SK-N-SH (cell line): ENCODE results near the gene ERH. TPM values are rescaled to one million over a fixed set of nuclear protein-coding genes. Genes with fewer than 3 reads are reported as not detected.

Source experiments
- CTCF ChIA-PET: fragments of 300-600, 350-600 bp; formaldehyde crosslinking; extraction: SDS; loops from one replicate; lab custom pipeline; 2021; lab: Yijun Ruan, JAX
- POLR2A ChIA-PET: fragments of 350-600 bp; sonication (Branson Sonifier 250); formaldehyde crosslinking; extraction: SDS; loops from one replicate; lab custom pipeline; 2020; ENCODE audit warnings: antibody characterized with exemption, inconsistent platforms; lab: Yijun Ruan, JAX
- DNase-seq: peaks from one replicate; pipeline ENCODE4 v3.0.0; 2012
- H2AFZ ChIP-seq: fragments of 200-600 bp; sonication (generic); 2 replicates; pipeline ENCODE4 v1.8.1; 2016; ENCODE audit warnings: antibody characterized with exemption, mild to moderate bottlenecking, low read depth
- H3F3A ChIP-seq: fragments of 200-600 bp; sonication (generic); replicated peaks from 2 replicates; pipeline ENCODE3; 2016; ENCODE audit warnings: antibody characterized with exemption, mild to moderate bottlenecking; ENCODE audit not compliant: insufficient read depth
- H3K27ac ChIP-seq, 2 experiments: fragments of 200-500 bp in 1 of 2; fragments of 200-600 bp in 1 of 2; sonication (Bioruptor generic) in 1 of 2; sonication (generic), shearing (Covaris generic) in 1 of 2; 2 replicates each; pipeline versions ENCODE4 v1.5.1 to v1.6.1; 2014 to 2016; ENCODE audit warnings: low read depth in 2 of 2, inconsistent platforms in 1 of 2, low read length in 1 of 2, mild to moderate bottlenecking in 1 of 2, mixed read lengths in 1 of 2
- H3K27me3 ChIP-seq: fragments of 200-600 bp; sonication (generic), shearing (Covaris generic); 2 replicates; pipeline ENCODE4 v1.6.1; 2016; ENCODE audit warnings: mixed run types; ENCODE audit not compliant: insufficient read depth
- H3K36me3 ChIP-seq, 2 experiments: fragments of 200-500 bp in 1 of 2; fragments of 200-600 bp in 1 of 2; sonication (Bioruptor generic) in 1 of 2; sonication (generic) in 1 of 2; replicated peaks in 1 of 2; 2 replicates each; pipeline versions ENCODE3 to v1.5.1; 2014 to 2016; ENCODE audit warnings: low read length in 1 of 2, mild to moderate bottlenecking in 1 of 2; ENCODE audit not compliant: insufficient read depth in 2 of 2, control insufficient read depth in 1 of 2
- H3K4me1 ChIP-seq, 2 experiments: fragments of 200-500 bp in 1 of 2; fragments of 200-600 bp in 1 of 2; sonication (Bioruptor generic) in 1 of 2; sonication (generic), shearing (Covaris generic) in 1 of 2; 2 replicates each; pipeline versions ENCODE4 v1.5.1 to v1.6.1; 2014 to 2016; ENCODE audit warnings: low read depth in 1 of 2, low read length in 1 of 2, mixed run types in 1 of 2; ENCODE audit not compliant: insufficient read depth in 2 of 2, control insufficient read depth in 1 of 2
- H3K4me2 ChIP-seq: fragments of 200-600 bp; sonication (generic), shearing (Covaris generic); 2 replicates; pipeline ENCODE4 v1.6.1; 2017; ENCODE audit warnings: mixed run types
- H3K4me3 ChIP-seq, 2 experiments: fragments of 200-500 bp in 1 of 2; fragments of 200-600 bp in 1 of 2; sonication (Bioruptor generic) in 1 of 2; sonication (generic), shearing (Covaris generic) in 1 of 2; 2 replicates each; pipeline versions ENCODE4 v1.5.1 to v1.8.1; 2014 to 2016; ENCODE audit warnings: low read depth in 2 of 2, inconsistent platforms in 1 of 2, low read length in 1 of 2, mild to moderate bottlenecking in 1 of 2, mixed read lengths in 1 of 2, moderate library complexity in 1 of 2
- H3K79me2 ChIP-seq: fragments of 200-600 bp; sonication (generic); 2 replicates; pipeline ENCODE4 v1.8.1; 2017; ENCODE audit warnings: mild to moderate bottlenecking; ENCODE audit not compliant: insufficient read depth
- H3K9ac ChIP-seq: fragments of 200-600 bp; sonication (generic); 2 replicates; pipeline ENCODE4 v1.6.1; 2017; ENCODE audit warnings: mixed run types
- H3K9me2 ChIP-seq: fragments of 200-600 bp; sonication (generic); 2 replicates; pipeline ENCODE4 v1.6.1; 2017; ENCODE audit warnings: mixed run types
- H3K9me3 ChIP-seq: fragments of 200-600 bp; sonication (generic); 2 replicates; pipeline ENCODE4 v1.6.1; 2017; ENCODE audit warnings: mixed run types, mild to moderate bottlenecking, moderate library complexity
- H4K20me1 ChIP-seq: fragments of 200-600 bp; sonication (generic); 2 replicates; pipeline ENCODE4 v1.6.1; 2017; ENCODE audit warnings: mild to moderate bottlenecking, mixed run types; ENCODE audit not compliant: insufficient read depth
- EP300 ChIP-seq, 2 experiments: IDR thresholded peaks; 2 replicates each; pipeline versions ENCODE4 v1.4.0 to v1.6.1; 2012; ENCODE audit warnings: borderline replicate concordance in 1 of 2, low read depth in 1 of 2, low read length in 1 of 2
- FOXM1 ChIP-seq: IDR thresholded peaks from 2 replicates; pipeline ENCODE4 v1.4.0; 2012; ENCODE audit warnings: low read depth, mild to moderate bottlenecking
- GATA2 ChIP-seq: sonication (generic); formaldehyde crosslinking; IDR thresholded peaks from 2 replicates; pipeline ENCODE4 v1.5.0; 2020; ENCODE audit warnings: mild to moderate bottlenecking, missing genetic modification reagents
- MEF2A ChIP-seq: IDR thresholded peaks from 2 replicates; pipeline ENCODE4 v1.4.0; 2012; ENCODE audit warnings: low read depth, borderline replicate concordance
- NFIC ChIP-seq: IDR thresholded peaks from 2 replicates; pipeline ENCODE4 v1.4.0; 2012; ENCODE audit warnings: borderline replicate concordance
- NRF1 ChIP-seq: IDR thresholded peaks from 2 replicates; pipeline ENCODE4 v1.6.1; 2012; ENCODE audit warnings: low read depth, mild to moderate bottlenecking, low read length
- POLR2AphosphoS5 ChIP-seq: IDR thresholded peaks from 2 replicates; pipeline ENCODE4 v1.6.1; 2012; ENCODE audit warnings: low read depth, low read length
- RCOR1 ChIP-seq: fragments of 150-350 bp; IDR thresholded peaks from 2 replicates; pipeline ENCODE4 v1.6.1; 2017; ENCODE audit warnings: antibody characterized with exemption, low read length
- YY1 ChIP-seq: IDR thresholded peaks from 2 replicates; pipeline ENCODE4 v1.4.0; 2012; ENCODE audit warnings: low read depth, mild to moderate bottlenecking
- WGBS: methylation state at CpG from one replicate; pipeline ENCODE4 v1.1.6; 2017; ENCODE audit warnings: low lambda C conversion rate; 5-methylcytosine and 5-hydroxymethylcytosine counted together
- polyA plus RNA-seq, 3 experiments: library from polyadenylated mRNA; depleted of rRNA; stranded (reverse); fragments of >200 nt; gene quantifications; 2 replicates each; pipeline ENCODE4 v1.2.3, GENCODE V29; 2012
- TF ChIP-seq, protein P1 (sequence below): IDR thresholded peaks from 2 replicates; pipeline ENCODE4 v1.4.0; 2012; ENCODE audit warnings: low read depth
- TF ChIP-seq, protein P2 (sequence below): IDR thresholded peaks from 2 replicates; pipeline ENCODE4; 2012
- TF ChIP-seq, protein P3 (sequence below): fragments of 150-350 bp; IDR thresholded peaks from 2 replicates; pipeline ENCODE4 v1.6.1; 2017; ENCODE audit warnings: antibody characterized with exemption, low read length, low read depth, borderline replicate concordance
- TF ChIP-seq, protein P4 (sequence below): IDR thresholded peaks from 2 replicates; pipeline ENCODE4 v1.6.1; 2012; ENCODE audit warnings: mild to moderate bottlenecking, low read depth, low read length, moderate library complexity

The ERH gene
- polyA plus RNA-seq, 1 of the 3 experiments (the other 2 are of a cell fraction) = 186 TPM

DNA sequence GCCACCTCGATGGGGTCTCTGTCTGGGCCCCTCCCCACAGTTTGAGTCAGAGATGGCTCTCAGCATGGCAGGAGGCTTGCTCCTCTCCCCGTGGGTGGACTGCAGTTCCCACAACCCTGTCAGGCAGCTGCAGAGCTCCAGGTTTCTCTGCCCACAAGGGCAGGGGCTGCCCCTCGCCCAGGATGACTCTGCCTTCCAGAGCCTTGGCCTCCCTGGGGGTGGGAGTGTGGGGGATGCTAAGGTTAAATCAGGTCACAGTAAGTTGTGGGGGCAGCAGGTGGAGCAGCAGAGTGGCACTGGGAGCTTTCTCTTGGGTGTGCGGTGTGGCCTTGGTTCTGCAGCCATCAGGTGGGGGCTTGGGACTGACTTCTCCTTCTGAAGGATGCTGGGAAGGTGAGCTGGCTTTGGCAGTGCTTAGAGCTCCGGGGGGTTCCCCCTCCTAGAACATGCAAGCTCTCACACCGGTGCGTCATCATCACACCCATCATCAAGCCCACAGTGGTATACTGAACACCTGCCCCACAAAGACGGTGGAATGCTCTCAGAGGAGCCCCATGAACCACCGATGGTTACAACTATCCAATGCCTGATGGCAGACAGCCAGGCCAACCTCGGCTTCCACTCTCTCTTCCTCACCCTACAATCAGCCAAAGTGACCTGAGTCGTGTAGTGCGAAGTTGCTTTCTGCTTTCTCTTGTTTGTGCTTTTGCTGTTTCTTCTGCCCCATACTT lies 39.7 kb downstream of the ERH start:
- Histone ChIP-seq H3K9ac (no peak overlapping the region), H3K4me1 (peaks cover 4 to 9% of the 10 kb centered on the region in 2 experiments; a peak in 2 of 4 replicates), H3K27ac (no peak overlapping the region), H4K20me1 (no peaks in the 10 kb centered on the region), H2AFZ (no peak overlapping the region), H3K36me3 (peaks cover 0 to 3% of the 10 kb centered on the region in 2 experiments), H3K9me3 (no peaks in the 10 kb centered on the region), H3F3A (no peaks in the 10 kb centered on the region), H3K4me2 (no peak overlapping the region), H3K9me2 (no peaks in the 10 kb centered on the region), H3K4me3 (no peak overlapping the region), H3K79me2 (no peaks in the 10 kb centered on the region), H3K27me3 (no peaks in the 10 kb centered on the region)
- 78% methylated on average over 10 of the region's 12 CpGs for WGBS
- POLR2A ChIA-PET = no interaction called here
- CTCF ChIA-PET = interaction anchor here (1.3 to 2.1 kb wide), 3 partner anchors 71 to 116 kb away, joined by 4 to 8 read pairs (median 5); no protein-coding TSS in a partner anchor
- no peak for DNase-seq
- TF ChIP-seq, protein P1, sequence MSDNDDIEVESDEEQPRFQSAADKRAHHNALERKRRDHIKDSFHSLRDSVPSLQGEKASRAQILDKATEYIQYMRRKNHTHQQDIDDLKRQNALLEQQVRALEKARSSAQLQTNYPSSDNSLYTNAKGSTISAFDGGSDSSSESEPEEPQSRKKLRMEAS = no peak
- no peak for TF ChIP-seq NFIC
- TF ChIP-seq NRF1 = no peak
- no peak for TF ChIP-seq RCOR1
- TF ChIP-seq, protein P2, sequence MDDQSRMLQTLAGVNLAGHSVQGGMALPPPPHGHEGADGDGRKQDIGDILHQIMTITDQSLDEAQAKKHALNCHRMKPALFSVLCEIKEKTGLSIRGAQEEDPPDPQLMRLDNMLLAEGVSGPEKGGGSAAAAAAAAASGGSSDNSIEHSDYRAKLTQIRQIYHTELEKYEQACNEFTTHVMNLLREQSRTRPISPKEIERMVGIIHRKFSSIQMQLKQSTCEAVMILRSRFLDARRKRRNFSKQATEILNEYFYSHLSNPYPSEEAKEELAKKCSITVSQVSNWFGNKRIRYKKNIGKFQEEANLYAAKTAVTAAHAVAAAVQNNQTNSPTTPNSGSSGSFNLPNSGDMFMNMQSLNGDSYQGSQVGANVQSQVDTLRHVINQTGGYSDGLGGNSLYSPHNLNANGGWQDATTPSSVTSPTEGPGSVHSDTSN = no peak
- no peak for TF ChIP-seq YY1
- no peak for TF ChIP-seq MEF2A
- no peak for TF ChIP-seq EP300 (IDR thresholded peaks at IDR 0.05; ENCODE audit: borderline replicate concordance in 1 of 2, low read depth in 1 of 2, low read length in 1 of 2)
- TF ChIP-seq, protein P3, sequence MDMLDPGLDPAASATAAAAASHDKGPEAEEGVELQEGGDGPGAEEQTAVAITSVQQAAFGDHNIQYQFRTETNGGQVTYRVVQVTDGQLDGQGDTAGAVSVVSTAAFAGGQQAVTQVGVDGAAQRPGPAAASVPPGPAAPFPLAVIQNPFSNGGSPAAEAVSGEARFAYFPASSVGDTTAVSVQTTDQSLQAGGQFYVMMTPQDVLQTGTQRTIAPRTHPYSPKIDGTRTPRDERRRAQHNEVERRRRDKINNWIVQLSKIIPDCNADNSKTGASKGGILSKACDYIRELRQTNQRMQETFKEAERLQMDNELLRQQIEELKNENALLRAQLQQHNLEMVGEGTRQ = no peak
- TF ChIP-seq, protein P4, sequence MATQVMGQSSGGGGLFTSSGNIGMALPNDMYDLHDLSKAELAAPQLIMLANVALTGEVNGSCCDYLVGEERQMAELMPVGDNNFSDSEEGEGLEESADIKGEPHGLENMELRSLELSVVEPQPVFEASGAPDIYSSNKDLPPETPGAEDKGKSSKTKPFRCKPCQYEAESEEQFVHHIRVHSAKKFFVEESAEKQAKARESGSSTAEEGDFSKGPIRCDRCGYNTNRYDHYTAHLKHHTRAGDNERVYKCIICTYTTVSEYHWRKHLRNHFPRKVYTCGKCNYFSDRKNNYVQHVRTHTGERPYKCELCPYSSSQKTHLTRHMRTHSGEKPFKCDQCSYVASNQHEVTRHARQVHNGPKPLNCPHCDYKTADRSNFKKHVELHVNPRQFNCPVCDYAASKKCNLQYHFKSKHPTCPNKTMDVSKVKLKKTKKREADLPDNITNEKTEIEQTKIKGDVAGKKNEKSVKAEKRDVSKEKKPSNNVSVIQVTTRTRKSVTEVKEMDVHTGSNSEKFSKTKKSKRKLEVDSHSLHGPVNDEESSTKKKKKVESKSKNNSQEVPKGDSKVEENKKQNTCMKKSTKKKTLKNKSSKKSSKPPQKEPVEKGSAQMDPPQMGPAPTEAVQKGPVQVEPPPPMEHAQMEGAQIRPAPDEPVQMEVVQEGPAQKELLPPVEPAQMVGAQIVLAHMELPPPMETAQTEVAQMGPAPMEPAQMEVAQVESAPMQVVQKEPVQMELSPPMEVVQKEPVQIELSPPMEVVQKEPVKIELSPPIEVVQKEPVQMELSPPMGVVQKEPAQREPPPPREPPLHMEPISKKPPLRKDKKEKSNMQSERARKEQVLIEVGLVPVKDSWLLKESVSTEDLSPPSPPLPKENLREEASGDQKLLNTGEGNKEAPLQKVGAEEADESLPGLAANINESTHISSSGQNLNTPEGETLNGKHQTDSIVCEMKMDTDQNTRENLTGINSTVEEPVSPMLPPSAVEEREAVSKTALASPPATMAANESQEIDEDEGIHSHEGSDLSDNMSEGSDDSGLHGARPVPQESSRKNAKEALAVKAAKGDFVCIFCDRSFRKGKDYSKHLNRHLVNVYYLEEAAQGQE = no peak
- TF ChIP-seq GATA2 (CRISPR knock-in tag) = no peak
- TF ChIP-seq POLR2AphosphoS5 = no peak
- no peak for TF ChIP-seq FOXM1
